ENCODE data around the gene DRAP1.

DRAP1 gene

GRCh38 chr11:65880844-65881421 is 38.3 kb upstream of the DRAP1 start:
- no peaks in the 10 kb centered on the region for H3K27me3 ChIP-seq (ENCODE audit: insufficient read depth, low read length)
- H3K36me3 ChIP-seq (ENCODE audit: insufficient read depth, low read length) = peaks cover 12% of the 10 kb centered on the region; the same call in 1 of the 2 replicates
- H2AFZ ChIP-seq (ENCODE audit: low read length, unreplicated experiment) = no peak overlapping the region
- no peak overlapping the region for H3K4me3 ChIP-seq (ENCODE audit: low read depth, low read length)
- H3K79me2 ChIP-seq (ENCODE audit: control insufficient read depth, insufficient read depth, low read length, unreplicated experiment) = peaks cover 8% of the 10 kb centered on the region
- no peak overlapping the region for H3K27ac ChIP-seq (ENCODE audit: low read depth, low read length)
- peaks cover 18% of the 10 kb centered on the region for H3K4me1 ChIP-seq (ENCODE audit: control insufficient read depth, insufficient read depth, low read length, unreplicated experiment)

- H3K36me3 ChIP-seq (ENCODE audit: insufficient read depth, low read length) = peaks cover 12% of the 10 kb centered on the region; the same call in 1 of the 2 replicates
- H3K79me2 ChIP-seq (ENCODE audit: control insufficient read depth, insufficient read depth, low read length, unreplicated experiment) = peaks cover 15% of the 10 kb centered on the region
- no peak overlapping the region for H2AFZ ChIP-seq (ENCODE audit: low read length, unreplicated experiment)
- peaks cover 26% of the 10 kb centered on the region for H3K4me1 ChIP-seq (ENCODE audit: control insufficient read depth, insufficient read depth, low read length, unreplicated experiment)
- H3K27me3 ChIP-seq (ENCODE audit: insufficient read depth, low read length) = no peaks in the 10 kb centered on the region
- H3K27ac ChIP-seq (ENCODE audit: low read depth, low read length) = no peak overlapping the region
- no peak overlapping the region for H3K4me3 ChIP-seq (ENCODE audit: low read depth, low read length)
Observed at GRCh38 chr11:65882120-65883057, 36.8 kb upstream of the DRAP1 start.

GRCh38 chr11:65883058-65883761 is 36.0 kb upstream of the DRAP1 start:
- Histone ChIP-seq H3K27ac (ENCODE audit: low read depth, low read length) (no peak overlapping the region), H3K79me2 (ENCODE audit: control insufficient read depth, insufficient read depth, low read length, unreplicated experiment) (peaks cover 18% of the 10 kb centered on the region), H3K27me3 (ENCODE audit: insufficient read depth, low read length) (no peaks in the 10 kb centered on the region), H3K4me3 (ENCODE audit: low read depth, low read length) (no peak overlapping the region), H3K4me1 (ENCODE audit: control insufficient read depth, insufficient read depth, low read length, unreplicated experiment) (peaks cover 26% of the 10 kb centered on the region), H2AFZ (ENCODE audit: low read length, unreplicated experiment) (no peak overlapping the region), H3K36me3 (ENCODE audit: insufficient read depth, low read length) (peaks cover 12% of the 10 kb centered on the region; the same call in 1 of the 2 replicates)

GRCh38 chr11:65883786-65884715 is 35.2 kb upstream of the DRAP1 start:
- no peak overlapping the region for H3K4me3 ChIP-seq (ENCODE audit: low read depth, low read length)
- H3K79me2 ChIP-seq (ENCODE audit: control insufficient read depth, insufficient read depth, low read length, unreplicated experiment) = peaks cover 18% of the 10 kb centered on the region
- H2AFZ ChIP-seq (ENCODE audit: low read length, unreplicated experiment) = no peak overlapping the region
- peaks cover 12% of the 10 kb centered on the region; the same call in 1 of the 2 replicates for H3K36me3 ChIP-seq (ENCODE audit: insufficient read depth, low read length)
- H3K27ac ChIP-seq (ENCODE audit: low read depth, low read length) = no peak overlapping the region
- peaks cover 26% of the 10 kb centered on the region for H3K4me1 ChIP-seq (ENCODE audit: control insufficient read depth, insufficient read depth, low read length, unreplicated experiment)
- no peaks in the 10 kb centered on the region for H3K27me3 ChIP-seq (ENCODE audit: insufficient read depth, low read length)

GRCh38 chr11:65884716-65885092 is 34.5 kb upstream of the DRAP1 start:
- Histone ChIP-seq H2AFZ (ENCODE audit: low read length, unreplicated experiment) (no peak overlapping the region), H3K36me3 (ENCODE audit: insufficient read depth, low read length) (peaks cover 12% of the 10 kb centered on the region; the same call in 1 of the 2 replicates), H3K27me3 (ENCODE audit: insufficient read depth, low read length) (no peaks in the 10 kb centered on the region), H3K4me3 (ENCODE audit: low read depth, low read length) (no peak overlapping the region), H3K4me1 (ENCODE audit: control insufficient read depth, insufficient read depth, low read length, unreplicated experiment) (peaks cover 27% of the 10 kb centered on the region), H3K79me2 (ENCODE audit: control insufficient read depth, insufficient read depth, low read length, unreplicated experiment) (peaks cover 18% of the 10 kb centered on the region), H3K27ac (ENCODE audit: low read depth, low read length) (no peak overlapping the region)

GRCh38 chr11:65885231-65885630 is 34.0 kb upstream of the DRAP1 start:
- H2AFZ ChIP-seq (ENCODE audit: low read length, unreplicated experiment) = no peak overlapping the region
- H3K79me2 ChIP-seq (ENCODE audit: control insufficient read depth, insufficient read depth, low read length, unreplicated experiment) = peaks cover 18% of the 10 kb centered on the region
- H3K4me1 ChIP-seq (ENCODE audit: control insufficient read depth, insufficient read depth, low read length, unreplicated experiment) = peaks cover 32% of the 10 kb centered on the region
- H3K4me3 ChIP-seq (ENCODE audit: low read depth, low read length) = no peak overlapping the region
- H3K36me3 ChIP-seq (ENCODE audit: insufficient read depth, low read length) = peaks cover 12% of the 10 kb centered on the region; the same call in 1 of the 2 replicates
- H3K27ac ChIP-seq (ENCODE audit: low read depth, low read length) = no peak overlapping the region
- no peaks in the 10 kb centered on the region for H3K27me3 ChIP-seq (ENCODE audit: insufficient read depth, low read length)

- peak overlapping the region; percentile 37; the same call in 1 of the 2 replicates for H3K4me3 ChIP-seq (ENCODE audit: low read depth, low read length)
- H2AFZ ChIP-seq (ENCODE audit: low read length, unreplicated experiment) = no peak overlapping the region
- peaks cover 12% of the 10 kb centered on the region; the same call in 1 of the 2 replicates for H3K36me3 ChIP-seq (ENCODE audit: insufficient read depth, low read length)
- H3K27ac ChIP-seq (ENCODE audit: low read depth, low read length) = no peak overlapping the region
- H3K27me3 ChIP-seq (ENCODE audit: insufficient read depth, low read length) = no peaks in the 10 kb centered on the region
- peaks cover 30% of the 10 kb centered on the region for H3K4me1 ChIP-seq (ENCODE audit: control insufficient read depth, insufficient read depth, low read length, unreplicated experiment)
- H3K79me2 ChIP-seq (ENCODE audit: control insufficient read depth, insufficient read depth, low read length, unreplicated experiment) = peaks cover 18% of the 10 kb centered on the region
Observed at GRCh38 chr11:65885808-65886536, 33.3 kb upstream of the DRAP1 start.

- H3K4me3 ChIP-seq (ENCODE audit: low read depth, low read length) = peak overlapping the region; percentile 86
- H3K4me1 ChIP-seq (ENCODE audit: control insufficient read depth, insufficient read depth, low read length, unreplicated experiment) = peaks cover 26% of the 10 kb centered on the region
- H3K27ac ChIP-seq (ENCODE audit: low read depth, low read length) = peak overlapping the region; percentile 72
- H3K27me3 ChIP-seq (ENCODE audit: insufficient read depth, low read length) = no peaks in the 10 kb centered on the region
- H3K79me2 ChIP-seq (ENCODE audit: control insufficient read depth, insufficient read depth, low read length, unreplicated experiment) = peaks cover 18% of the 10 kb centered on the region
- H3K36me3 ChIP-seq (ENCODE audit: insufficient read depth, low read length) = peaks cover 12% of the 10 kb centered on the region; the same call in 1 of the 2 replicates
- no peak overlapping the region for H2AFZ ChIP-seq (ENCODE audit: low read length, unreplicated experiment)
Observed at GRCh38 chr11:65886826-65887722, 32.2 kb upstream of the DRAP1 start.

GRCh38 chr11:65887723-65888162 is 31.5 kb upstream of the DRAP1 start:
- Histone ChIP-seq H3K27ac (ENCODE audit: low read depth, low read length) (peak overlapping the region; percentile 72), H3K4me1 (ENCODE audit: control insufficient read depth, insufficient read depth, low read length, unreplicated experiment) (peaks cover 32% of the 10 kb centered on the region), H3K27me3 (ENCODE audit: insufficient read depth, low read length) (no peaks in the 10 kb centered on the region), H3K4me3 (ENCODE audit: low read depth, low read length) (peak overlapping the region; percentile 86), H2AFZ (ENCODE audit: low read length, unreplicated experiment) (no peak overlapping the region), H3K79me2 (ENCODE audit: control insufficient read depth, insufficient read depth, low read length, unreplicated experiment) (peaks cover 18% of the 10 kb centered on the region), H3K36me3 (ENCODE audit: insufficient read depth, low read length) (peaks cover 12% of the 10 kb centered on the region; the same call in 1 of the 2 replicates)

Data from ACC112 (cell line).